NCI-H2107 (cell line): ENCODE measurements around the gene HM13.
"Not testable (repeated sequence)": the region's sequence is repeated elsewhere in the genome, so short reads cannot be mapped to it uniquely, and the experiment has no call there.

Experiments
- DNase-seq: peaks from one replicate; lab custom pipeline; 2025; lab: John Stamatoyannopoulos, UW

Gene HM13

GRCh38 chr20:31542963-31543362, 28.7 kb downstream of the HM13 start:
- no peak for DNase-seq

GRCh38 chr20:31543966-31544598, 29.8 kb downstream of the HM13 start:
- DNase-seq = no peak

DNA sequence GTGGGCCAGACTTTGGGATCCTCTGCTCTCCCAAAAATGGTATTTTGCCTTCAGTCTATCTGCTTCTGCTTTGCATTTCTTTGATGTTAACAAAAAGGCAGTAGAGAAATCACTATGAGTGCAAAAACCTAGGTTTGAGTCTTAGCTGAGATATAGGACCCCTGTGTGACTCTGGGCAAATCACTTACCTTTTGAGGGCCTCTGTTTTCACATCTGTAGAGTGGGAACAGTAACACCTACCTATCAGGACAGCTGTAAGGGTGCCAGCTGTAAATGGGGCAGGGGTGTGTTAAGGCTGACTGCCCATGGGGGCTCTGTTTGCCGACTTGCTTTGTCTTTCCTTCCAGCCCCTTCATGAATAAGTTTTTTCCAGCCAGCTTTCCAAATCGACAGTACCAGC, 30.4 kb downstream of the HM13 start:
- DNase-seq = no peak

DNA sequence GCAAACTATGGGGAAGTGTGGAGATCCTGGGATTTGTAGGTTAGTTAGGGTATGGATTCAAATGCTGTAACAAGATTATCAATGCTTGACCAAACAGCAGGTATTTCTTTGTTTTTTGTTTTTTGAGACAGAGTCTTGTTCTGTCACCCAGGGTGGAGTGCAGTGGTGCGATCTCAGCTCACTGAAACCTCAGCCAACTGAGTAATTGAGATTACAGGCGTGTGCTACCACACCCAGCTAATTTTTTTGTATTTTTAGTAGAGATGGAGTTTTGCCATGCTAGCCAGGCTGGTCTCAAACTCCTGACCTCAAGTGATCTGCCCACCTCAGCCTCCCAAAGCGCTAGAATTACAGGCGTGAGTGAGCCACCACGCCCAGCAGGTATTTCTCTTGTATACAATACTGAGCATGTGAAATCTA, 31.4 kb downstream of the HM13 start:
- DNase-seq = not testable (repeated sequence)

GRCh38 chr20:31547017-31547675, 32.9 kb downstream of the HM13 start:
- DNase-seq = no peak

DNA sequence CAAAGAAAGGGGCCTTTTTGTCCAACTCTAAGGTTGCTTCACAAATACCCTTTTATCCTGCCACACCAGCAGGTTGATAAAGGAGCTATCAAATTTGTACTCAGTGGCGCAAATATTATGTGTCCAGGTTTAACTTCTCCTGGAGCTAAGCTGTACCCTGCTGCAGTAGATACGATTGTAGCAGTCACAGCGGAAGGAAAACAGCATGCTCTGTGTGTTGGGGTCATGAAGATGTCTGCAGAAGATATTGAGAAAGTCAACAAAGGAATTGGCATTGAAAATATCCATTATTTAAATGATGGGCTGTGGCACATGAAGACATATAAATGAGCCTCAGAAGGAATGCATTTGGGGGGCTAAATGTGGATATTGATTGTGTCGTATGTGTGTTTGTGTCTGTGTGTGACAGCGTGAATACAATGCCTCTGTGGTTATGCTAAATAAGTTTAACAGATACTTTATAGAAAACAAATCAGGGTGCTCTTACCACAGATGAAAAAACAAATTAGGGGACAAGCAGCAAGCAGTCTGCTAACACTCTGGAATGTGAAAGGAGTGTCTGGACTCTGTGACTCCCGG, 33.6 kb downstream of the HM13 start:
- DNase-seq = no peak

DNA sequence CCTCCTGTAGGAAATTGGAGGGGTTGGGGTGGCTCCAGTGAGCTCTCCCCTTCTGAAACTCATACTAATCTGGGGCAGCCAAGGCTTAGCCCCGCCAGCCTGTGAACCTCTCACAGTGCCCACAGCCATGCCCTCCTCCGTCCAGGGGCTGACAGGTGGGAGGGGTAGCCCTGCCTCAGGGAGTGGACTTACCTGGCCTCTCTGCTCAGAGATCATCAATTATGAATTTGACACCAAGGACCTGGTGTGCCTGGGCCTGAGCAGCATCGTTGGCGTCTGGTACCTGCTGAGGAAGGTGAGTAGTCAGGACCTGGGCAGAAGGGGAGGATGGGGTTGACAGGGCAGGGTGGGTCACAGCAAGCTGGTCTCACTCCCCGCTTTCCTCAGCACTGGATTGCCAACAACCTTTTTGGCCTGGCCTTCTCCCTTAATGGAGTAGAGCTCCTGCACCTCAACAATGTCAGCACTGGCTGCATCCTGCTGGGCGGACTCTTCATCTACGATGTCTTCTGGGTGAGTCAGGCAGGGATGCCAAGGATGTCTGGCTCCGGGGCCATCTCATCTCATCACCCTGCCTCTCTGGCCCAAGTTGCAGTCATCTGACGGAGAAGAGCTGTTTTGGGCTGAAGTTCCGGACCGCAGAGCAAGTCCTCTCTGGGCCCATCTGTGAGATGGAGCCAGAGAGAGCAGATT, 34.7 kb downstream of the HM13 start:
- no peak for DNase-seq

DNA sequence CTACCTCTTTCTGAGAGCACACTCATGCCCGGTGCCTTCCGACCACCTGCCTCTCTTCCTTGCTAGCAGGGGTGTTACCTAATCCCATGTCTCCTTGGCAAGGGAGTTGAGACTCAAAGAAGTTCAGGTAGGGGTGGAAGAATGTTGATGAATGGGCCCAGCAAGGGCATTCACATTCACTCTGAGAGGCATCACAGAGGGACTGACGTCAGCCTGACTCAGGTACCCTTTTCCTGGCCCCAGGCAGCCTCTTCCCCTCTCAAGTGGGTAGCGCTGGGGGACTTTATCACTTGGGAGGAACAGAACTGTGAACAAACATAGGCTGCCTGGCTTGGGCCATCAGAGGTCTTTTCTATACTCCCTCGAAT, 35.3 kb downstream of the HM13 start:
- DNase-seq = no peak

- no peak for DNase-seq
Observed at GRCh38 chr20:31550099-31550498, 35.9 kb downstream of the HM13 start.

DNA sequence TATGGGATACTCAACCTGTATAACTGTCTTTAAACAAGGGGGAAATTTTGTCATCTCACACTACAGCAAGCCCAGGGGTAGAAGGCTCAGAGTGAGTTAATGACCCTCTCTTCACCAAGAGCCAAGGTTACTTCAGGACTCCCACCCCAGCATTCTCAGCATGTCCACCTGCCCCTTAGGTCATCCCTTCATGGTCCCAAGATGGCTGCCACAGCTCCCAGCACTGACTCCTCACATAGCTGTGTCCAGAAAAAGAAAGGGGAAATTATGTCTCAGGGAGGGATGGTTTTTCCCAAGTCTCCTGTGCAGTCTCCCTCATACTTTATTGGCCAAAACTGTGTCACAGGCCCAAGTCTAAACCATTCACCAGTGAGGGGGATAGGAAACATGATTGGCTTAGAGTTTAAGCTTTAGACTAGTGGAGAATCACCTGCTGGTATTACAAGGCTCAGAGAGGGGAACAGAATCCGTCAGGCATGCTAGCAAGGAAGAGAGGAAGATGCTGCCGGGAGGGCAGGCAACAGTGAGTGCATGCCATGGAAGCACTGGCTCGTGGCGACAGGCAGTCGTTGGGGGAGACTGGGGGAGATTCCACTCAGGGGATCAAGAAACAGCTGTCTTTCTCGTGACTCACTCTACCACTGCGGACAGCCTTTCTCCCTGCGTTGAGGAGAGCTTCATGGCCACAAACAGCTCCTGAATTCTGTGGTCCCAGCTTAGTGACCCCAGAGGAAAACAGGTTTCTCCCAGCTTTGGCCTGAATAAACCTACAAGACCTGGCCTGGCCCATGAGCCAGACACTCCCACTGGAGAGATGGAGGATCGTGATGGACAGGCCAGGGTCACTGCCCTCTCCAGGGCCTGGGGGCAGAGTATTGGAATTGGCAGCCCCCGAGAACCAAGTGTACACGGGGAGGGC, 37.2 kb downstream of the HM13 start:
- DNase-seq = no peak

DNA sequence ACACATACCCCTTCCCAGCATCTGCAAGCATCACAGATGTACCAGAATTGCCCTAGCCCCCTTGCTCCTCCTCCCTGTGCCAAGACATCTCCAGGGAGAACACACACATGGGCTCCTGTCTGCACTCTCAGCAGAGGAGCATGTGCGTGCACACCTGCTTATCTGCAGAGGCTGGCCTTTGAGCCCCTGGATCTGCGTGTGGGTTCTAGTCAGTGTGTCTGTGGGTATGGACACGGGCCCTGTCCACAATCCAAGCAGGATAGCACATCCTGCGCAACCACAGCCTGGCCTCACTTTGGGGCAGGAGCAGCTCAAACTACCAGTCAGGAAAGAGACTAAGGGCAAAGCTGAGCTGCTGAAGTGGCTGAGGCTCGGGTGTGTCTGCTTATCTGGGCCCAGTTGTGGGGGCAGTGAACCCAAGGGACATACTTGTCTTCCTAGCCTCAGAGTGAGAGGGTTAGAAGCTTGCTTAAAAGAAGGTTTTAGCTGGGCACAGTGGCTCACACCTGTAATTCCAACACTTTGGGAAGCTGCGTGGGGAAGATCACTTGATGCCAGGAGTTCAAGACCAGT, 41.0 kb downstream of the HM13 start:
- no peak for DNase-seq

DNA sequence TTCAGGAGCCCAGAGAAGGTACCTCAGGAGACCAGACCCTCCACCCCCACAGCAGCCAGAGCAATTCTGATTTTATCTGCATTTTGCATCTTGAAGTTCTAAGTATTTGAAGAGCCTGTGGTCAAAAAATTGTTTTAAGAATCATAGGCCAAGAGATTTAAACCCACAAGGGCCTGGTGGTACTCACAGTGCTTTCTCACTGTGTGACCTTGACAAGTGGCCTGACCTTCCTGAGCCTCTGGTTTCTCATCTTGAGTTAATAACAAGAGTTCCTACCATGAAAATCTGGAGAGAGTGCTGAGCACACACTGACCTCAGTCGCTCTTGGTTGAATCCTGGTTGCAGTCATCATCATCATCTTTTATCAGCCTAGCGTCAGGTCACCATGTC, 45.5 kb downstream of the HM13 start:
- DNase-seq = no peak

DNA sequence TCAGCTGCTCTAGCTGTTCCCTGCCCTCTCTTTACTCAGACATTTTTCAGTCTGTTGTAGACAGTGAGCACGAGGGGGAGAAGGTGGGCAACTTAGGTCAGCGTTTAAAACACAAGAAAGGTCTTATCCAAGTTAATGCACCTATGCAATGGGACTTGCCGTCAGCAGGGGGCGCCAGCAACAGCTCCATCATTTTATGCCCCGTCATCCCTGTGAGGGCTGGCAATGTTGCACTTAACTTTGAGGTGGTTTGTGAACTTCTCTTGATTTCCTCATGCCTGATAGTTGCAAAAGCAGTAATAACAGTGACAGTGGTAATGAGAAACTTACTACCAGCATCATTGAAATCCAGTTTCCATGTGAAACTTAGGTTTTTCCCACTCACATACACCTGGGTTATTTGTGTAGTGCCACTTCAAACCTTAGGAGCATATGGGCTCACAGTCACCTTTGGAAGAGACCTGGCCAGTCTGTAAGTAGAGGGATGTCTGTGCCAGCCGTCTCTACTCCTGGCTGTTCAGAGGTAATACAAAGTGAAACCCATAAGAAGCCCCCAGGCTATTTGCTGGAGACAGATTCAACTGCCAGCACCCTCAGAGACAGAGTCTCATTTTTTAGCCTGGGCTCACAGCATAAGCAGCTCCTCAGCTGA, 46.0 kb downstream of the HM13 start:
- DNase-seq = no peak

GRCh38 chr20:31560746-31561598, 46.7 kb downstream of the HM13 start:
- no peak for DNase-seq

DNA sequence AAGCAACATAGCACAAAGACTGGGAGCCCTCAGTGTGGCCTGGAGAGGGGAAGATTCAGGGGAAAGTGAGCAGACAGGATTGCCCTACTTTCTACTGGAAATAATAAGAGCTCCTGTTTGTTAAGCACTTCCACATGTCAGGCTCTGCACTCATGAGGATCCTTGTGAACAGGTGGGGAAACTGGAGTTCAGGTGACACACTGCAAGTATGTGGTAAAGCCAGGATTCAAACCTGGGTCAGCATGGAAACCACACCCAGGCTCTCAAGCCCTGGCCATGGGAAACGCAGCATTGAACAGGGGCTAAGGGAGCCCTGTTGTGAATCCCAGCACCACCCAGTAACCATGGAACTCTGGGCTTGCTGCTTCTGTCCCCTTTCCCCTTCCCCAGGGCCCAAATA, 48.0 kb downstream of the HM13 start:
- DNase-seq = no peak

GRCh38 chr20:31564284-31564683, 50.0 kb downstream of the HM13 start:
- no peak for DNase-seq

DNA sequence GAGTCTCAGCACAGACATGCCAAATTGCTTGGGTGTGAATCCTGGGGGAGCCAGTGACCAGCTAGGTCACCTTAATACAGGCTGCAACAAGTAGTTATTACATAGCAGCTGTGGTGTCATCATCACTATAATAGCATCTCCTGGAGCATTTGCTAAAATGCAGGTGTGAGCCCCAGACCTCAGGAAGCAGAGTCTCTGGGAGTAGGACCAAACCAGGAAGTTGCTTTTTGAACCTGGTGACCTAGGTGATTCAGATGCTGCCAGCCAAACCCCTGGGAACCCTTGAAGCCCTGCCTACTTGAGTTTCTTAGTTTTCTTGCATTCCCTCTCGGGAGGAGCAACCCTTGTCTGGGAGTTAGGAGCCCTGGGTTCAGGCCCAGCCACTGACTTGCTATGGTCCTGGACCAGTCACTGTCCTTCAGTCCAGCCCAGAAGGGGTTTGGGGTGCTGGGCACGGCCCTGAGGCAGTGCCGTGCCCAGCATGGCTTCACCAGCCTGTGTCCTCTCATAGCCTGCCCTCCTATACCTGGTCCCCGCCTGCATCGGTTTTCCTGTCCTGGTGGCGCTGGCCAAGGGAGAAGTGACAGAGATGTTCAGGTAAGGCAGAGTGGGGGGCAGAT, 51.6 kb downstream of the HM13 start:
- DNase-seq = no peak

- DNase-seq = no peak
Observed at GRCh38 chr20:31566319-31566657, 52.0 kb downstream of the HM13 start.

- peak; percentile 59 for DNase-seq
Observed at GRCh38 chr20:31566658-31567379, 52.6 kb downstream of the HM13 start.
